Naive thymus-derived CD4-positive, alpha-beta T cell (primary cell): ENCODE data around the gene LRP5. TPM values are rescaled to one million over a fixed set of nuclear protein-coding genes. Genes with fewer than 3 reads are reported as not detected.

ENCODE experiments used
- ATAC-seq: fragments of 150-1000 bp; cut with Tn5 transposase; 2 replicates; pipeline ENCODE4 v1.10.0; 2021; ENCODE audit warnings: mild to moderate bottlenecking, moderate library complexity
- CTCF ChIA-PET: fragments of 350-600 bp; sonication (Branson Sonifier 250); formaldehyde crosslinking; loops from one replicate; lab custom pipeline; 2021; ENCODE audit warnings: antibody characterized with exemption; lab: Charles Lee
- POLR2A ChIA-PET: fragments of 350-600 bp; sonication (Branson Sonifier 250); formaldehyde crosslinking; loops from one replicate; lab custom pipeline; 2021; ENCODE audit warnings: antibody characterized with exemption, inconsistent platforms; lab: Charles Lee
- DNase-seq, 9 donors: peaks; one replicate each; pipeline versions ENCODE4 v3.0.0 to v3.0.0-alpha.2; 2020 to 2022; ENCODE audit warnings: mixed read lengths in 1 of 9
- H3K27ac ChIP-seq: one replicate; pipeline ENCODE4 v1.7.0; 2013; ENCODE audit warnings: mild to moderate bottlenecking, low read depth, low read length, moderate library complexity
- H3K27me3 ChIP-seq, 2 donors: one replicate each; pipeline ENCODE4 v1.7.0; 2013; ENCODE audit warnings: low read length in 2 of 2, mild to moderate bottlenecking in 2 of 2, moderate library complexity in 2 of 2; ENCODE audit not compliant: control insufficient read depth in 2 of 2, insufficient read depth in 2 of 2
- H3K36me3 ChIP-seq, 3 experiments: 1 replicate in 2 of 3; 2 replicates in 1 of 3; pipeline ENCODE4 v1.7.0; 2013; ENCODE audit warnings: low read length in 3 of 3, mild to moderate bottlenecking in 3 of 3, moderate library complexity in 1 of 3; ENCODE audit not compliant: insufficient read depth in 3 of 3, control insufficient read depth in 2 of 3
- H3K4me1 ChIP-seq, 2 donors: one replicate each; pipeline ENCODE4 v1.7.0; 2013; ENCODE audit warnings: low read length in 2 of 2, mild to moderate bottlenecking in 2 of 2, moderate library complexity in 1 of 2; ENCODE audit not compliant: control insufficient read depth in 2 of 2, insufficient read depth in 2 of 2
- H3K4me3 ChIP-seq: 2 replicates; pipeline ENCODE4 v1.7.0; 2013; ENCODE audit warnings: mild to moderate bottlenecking, low read length
- H3K9me3 ChIP-seq, 3 experiments: 1 replicate in 2 of 3; 2 replicates in 1 of 3; pipeline ENCODE4 v1.7.0; 2013; ENCODE audit warnings: low read length in 3 of 3; ENCODE audit not compliant: control insufficient read depth in 2 of 3
- H3K27ac Mint-ChIP-seq, 9 donors: one replicate each; pipeline ENCODE4 v1.8.0; 2020 to 2022; ENCODE audit warnings: mixed read lengths in 9 of 9, mild to moderate bottlenecking in 8 of 9, moderate library complexity in 5 of 9, inconsistent platforms in 2 of 9
- H3K27me3 Mint-ChIP-seq, 5 donors: one replicate each; pipeline ENCODE4 v1.8.0; 2021 to 2022; ENCODE audit warnings: mixed read lengths in 5 of 5, mild to moderate bottlenecking in 1 of 5
- H3K36me3 Mint-ChIP-seq, 5 donors: one replicate each; pipeline ENCODE4 v1.8.0; 2020 to 2022; ENCODE audit warnings: mixed read lengths in 5 of 5, mild to moderate bottlenecking in 3 of 5, inconsistent platforms in 1 of 5
- H3K4me1 Mint-ChIP-seq, 7 donors: one replicate each; pipeline ENCODE4 v1.8.0; 2020 to 2022; ENCODE audit warnings: mixed read lengths in 7 of 7, mild to moderate bottlenecking in 3 of 7, inconsistent platforms in 1 of 7
- H3K4me3 Mint-ChIP-seq, 10 donors: one replicate each; pipeline ENCODE4 v1.8.0; 2020 to 2022; ENCODE audit warnings: mild to moderate bottlenecking in 10 of 10, mixed read lengths in 10 of 10, moderate library complexity in 6 of 10, inconsistent platforms in 2 of 10
- H3K9me3 Mint-ChIP-seq, 11 donors: one replicate each; pipeline ENCODE4 v1.8.0; 2020 to 2022; ENCODE audit warnings: mixed read lengths in 11 of 11, mild to moderate bottlenecking in 4 of 11, inconsistent platforms in 1 of 11, moderate library complexity in 1 of 11
- intact Hi-C, 2 donors: fragments of 100-400 bp; cut with micrococcal nuclease; formaldehyde crosslinking; loops; one replicate each; pipeline ENCODE4 v1.15.1; 2023
- polyA plus RNA-seq, 2 donors: library from polyadenylated mRNA; unstranded; fragments of 300-500 nt; fragmentation: Illumina TruSeq; gene quantifications; one replicate each; pipeline ENCODE4 v1.2.3, GENCODE V29; 2021
- total RNA-seq, 6 experiments: library from RNA in 5 of 6; stranded (reverse) in 5 of 6; gene quantifications; 1 replicate in 5 of 6; 2 replicates in 1 of 6; pipeline ENCODE4 v1.2.3 and lab custom pipeline; 2021 to 2026

Gene LRP5
- total and polyA plus RNA-seq, 7 experiments from 2014 or later, result 0.35 to 29.9 (median 2.2) TPM

DNA sequence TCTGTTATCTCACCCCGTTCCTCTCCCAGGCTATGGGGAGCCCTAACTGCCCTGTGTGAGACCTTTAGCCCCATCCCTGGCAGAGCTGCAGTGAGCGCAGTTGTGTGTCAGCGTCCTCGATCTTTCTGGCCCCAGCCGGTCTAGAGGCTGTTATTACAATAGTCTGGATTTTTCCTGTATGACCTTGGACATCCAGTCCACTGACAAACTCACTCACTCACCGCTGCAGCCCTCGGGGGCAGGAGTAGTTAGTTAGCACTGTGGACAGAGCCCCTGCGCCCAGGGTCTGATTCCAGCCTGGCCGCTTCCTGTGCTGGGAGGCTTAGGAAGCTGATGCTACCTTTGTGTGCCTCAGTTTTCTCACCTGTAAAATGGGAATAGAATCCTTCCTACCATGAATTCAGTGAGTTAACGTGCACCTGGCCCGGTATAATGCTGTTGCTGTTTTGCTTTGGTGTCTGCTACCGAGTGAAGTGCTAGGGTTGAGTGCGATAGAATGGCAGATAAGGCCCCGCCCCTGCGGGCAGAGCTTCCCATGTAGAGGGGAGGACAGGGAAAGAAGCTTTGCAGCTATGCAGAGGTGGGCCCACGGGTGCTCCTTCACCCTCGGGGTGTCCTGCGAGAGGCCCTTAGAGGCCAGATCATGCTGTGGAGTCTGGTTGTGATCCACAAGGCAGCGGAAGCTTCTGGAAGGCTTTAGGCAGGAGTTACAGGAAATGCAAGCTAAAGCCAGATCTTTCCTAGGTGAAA is 3.0 kb downstream of the LRP5 start:
- Mint-ChIP-seq H3K27me3 (peaks cover 0 to 18% (median 0%) of the 10 kb centered on the region in 5 donors), H3K4me3 (peak overlapping the region in 8 of 10 donors; percentile 12 to 90 (median 87)), H3K4me1 (peaks cover 14 to 46% (median 31%) of the 10 kb centered on the region in 7 donors), H3K27ac (no peak overlapping the region), H3K9me3 (peaks cover 0 to 2% (median 0%) of the 10 kb centered on the region in 11 donors), H3K36me3 (no peaks in the 10 kb centered on the region)
- H3K27ac ChIP-seq, result no peak overlapping the region
- ChIA-PET POLR2A (interaction anchor here (1.0 kb wide), 1 partner anchor 12 kb away, joined by 3 read pairs; no protein-coding TSS in a partner anchor), CTCF (no interaction called here)
- H3K9me3 ChIP-seq, result no peaks in the 10 kb centered on the region
- no peaks in the 10 kb centered on the region for H3K36me3 ChIP-seq
- H3K4me1 ChIP-seq, result peaks cover 8 to 22% of the 10 kb centered on the region in 2 donors
- DNase-seq, result no peak
- intact Hi-C loops, result no loop called here
- H3K27me3 ChIP-seq, result peaks cover 0 to 4% of the 10 kb centered on the region in 2 donors
- H3K4me3 ChIP-seq, result no peak overlapping the region
- ATAC-seq, result no peak

GRCh38 chr11:68317147-68317785 is 4.9 kb downstream of the LRP5 start:
- CTCF ChIA-PET, result no interaction called here
- peaks cover 0 to 4% of the 10 kb centered on the region in 2 donors for H3K27me3 ChIP-seq
- H3K4me3 ChIP-seq, result no peak overlapping the region
- DNase-seq, result no peak
- H3K4me1 ChIP-seq, result peaks cover 8 to 22% of the 10 kb centered on the region in 2 donors
- Mint-ChIP-seq H3K4me3 (no peak overlapping the region), H3K36me3 (no peaks in the 10 kb centered on the region), H3K4me1 (peaks cover 14 to 35% (median 24%) of the 10 kb centered on the region in 7 donors), H3K27ac (no peak overlapping the region), H3K27me3 (peaks cover 0 to 22% (median 0%) of the 10 kb centered on the region in 5 donors), H3K9me3 (peaks cover 0 to 5% (median 0%) of the 10 kb centered on the region in 11 donors)
- intact Hi-C loops, result no loop called here
- no peak overlapping the region for H3K27ac ChIP-seq
- ATAC-seq, result no peak
- no peaks in the 10 kb centered on the region for H3K36me3 ChIP-seq
- POLR2A ChIA-PET, result no interaction called here
- no peaks in the 10 kb centered on the region for H3K9me3 ChIP-seq

DNA sequence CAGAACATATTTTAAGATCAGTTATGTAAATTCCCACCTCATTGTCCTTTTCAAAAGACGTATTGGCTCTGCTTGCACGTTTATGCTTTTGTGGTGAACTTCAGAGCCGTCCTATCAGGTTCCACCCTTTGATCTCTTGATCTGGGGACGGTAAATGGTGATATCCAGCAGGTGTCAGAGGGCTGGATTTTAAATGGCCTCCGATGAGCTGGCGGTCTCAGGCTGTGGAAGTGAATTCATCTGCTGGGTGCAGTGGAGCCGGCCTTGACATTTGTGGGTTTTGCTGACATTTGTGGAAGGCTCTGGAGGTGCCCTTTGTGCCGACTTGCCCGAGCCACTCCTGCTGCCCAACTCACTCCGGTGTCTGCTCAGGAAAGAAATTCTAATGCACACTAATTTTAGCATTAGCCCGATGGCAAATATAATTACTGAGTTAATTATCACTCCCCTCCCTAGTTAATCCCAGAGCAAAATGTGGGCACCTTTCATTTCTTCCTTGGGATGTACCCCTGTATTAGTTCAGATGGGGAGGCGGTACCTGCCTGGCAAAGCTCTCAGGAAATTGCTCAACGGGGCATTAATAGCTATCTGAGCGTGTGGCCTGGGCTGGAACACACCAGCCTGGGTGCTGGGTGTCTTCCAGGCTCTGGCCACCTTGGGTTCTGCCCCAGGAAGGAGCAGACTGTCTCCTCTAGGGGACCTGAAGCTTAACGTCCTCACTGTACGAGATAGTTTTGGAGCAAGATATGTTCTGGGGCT is 9.1 kb downstream of the LRP5 start:
- ChIA-PET CTCF (no interaction called here), POLR2A (interaction anchor here (0.7 kb wide), 1 partner anchor 15 kb away, joined by 3 read pairs; no protein-coding TSS in a partner anchor)
- Mint-ChIP-seq H3K27ac (no peak overlapping the region), H3K27me3 (peaks cover 0 to 17% (median 0%) of the 10 kb centered on the region in 5 donors), H3K9me3 (peaks cover 0 to 5% (median 0%) of the 10 kb centered on the region in 11 donors), H3K4me3 (no peak overlapping the region), H3K36me3 (no peaks in the 10 kb centered on the region), H3K4me1 (peaks cover 0 to 6% (median 0%) of the 10 kb centered on the region in 7 donors)
- Histone ChIP-seq H3K4me3 (no peak overlapping the region), H3K27ac (no peak overlapping the region), H3K4me1 (peaks cover 0 to 1% of the 10 kb centered on the region in 2 donors), H3K27me3 (no peaks in the 10 kb centered on the region), H3K36me3 (no peaks in the 10 kb centered on the region), H3K9me3 (no peaks in the 10 kb centered on the region)
- intact Hi-C loops, result no loop called here
- no peak for DNase-seq
- ATAC-seq, result no peak

- no peak overlapping the region for H3K4me3 Mint-ChIP-seq
- CTCF ChIA-PET, result no interaction called here
- DNase-seq, result no peak
These were observed 9.7 kb downstream of the LRP5 start for GRCh38 chr11:68322052-68322430.

GRCh38 chr11:68324241-68324640 is 11.8 kb downstream of the LRP5 start:
- Histone ChIP-seq H3K36me3 (no peaks in the 10 kb centered on the region), H3K4me3 (no peak overlapping the region), H3K9me3 (no peaks in the 10 kb centered on the region), H3K27me3 (no peaks in the 10 kb centered on the region), H3K4me1 (peaks cover 6 to 27% of the 10 kb centered on the region in 2 donors), H3K27ac (no peak overlapping the region)
- Mint-ChIP-seq H3K4me1 (peaks cover 6 to 25% (median 21%) of the 10 kb centered on the region in 7 donors), H3K4me3 (no peak overlapping the region), H3K9me3 (peaks cover 0 to 3% (median 0%) of the 10 kb centered on the region in 11 donors), H3K36me3 (no peaks in the 10 kb centered on the region), H3K27me3 (peaks cover 0 to 14% (median 0%) of the 10 kb centered on the region in 5 donors), H3K27ac (no peak overlapping the region)
- DNase-seq, result no peak
- intact Hi-C loops, result no loop called here
- POLR2A ChIA-PET, result interaction anchor here (1.0 to 1.2 kb wide), 2 partner anchors 10 to 12 kb away, joined by 3 to 4 read pairs; no protein-coding TSS in a partner anchor
- CTCF ChIA-PET, result no interaction called here
- ATAC-seq, result no peak

More at GRCh38 chr11:68322052-68322430, 9.7 kb downstream of the LRP5 start:
- POLR2A ChIA-PET, result interaction anchor here (0.7 kb wide), 1 partner anchor 16 kb away, joined by 3 read pairs; no protein-coding TSS in a partner anchor
- Mint-ChIP-seq H3K27ac (peak overlapping the region in 1 of 9 donors; percentile 9), H3K4me1 (peaks cover 0 to 3% (median under 1%) of the 10 kb centered on the region in 7 donors), H3K36me3 (no peaks in the 10 kb centered on the region), H3K9me3 (peaks cover 0 to 3% (median 0%) of the 10 kb centered on the region in 11 donors), H3K27me3 (peaks cover 0 to 14% (median 0%) of the 10 kb centered on the region in 5 donors)
- H3K27ac ChIP-seq, result no peak overlapping the region
- H3K4me3 ChIP-seq, result no peak overlapping the region
- peaks cover 0 to 6% of the 10 kb centered on the region in 2 donors for H3K4me1 ChIP-seq
- intact Hi-C loops, result no loop called here
- ATAC-seq, result no peak
- no peaks in the 10 kb centered on the region for H3K27me3 ChIP-seq
- H3K36me3 ChIP-seq, result no peaks in the 10 kb centered on the region
- H3K9me3 ChIP-seq, result no peaks in the 10 kb centered on the region

- Histone ChIP-seq H3K4me3 (no peak overlapping the region), H3K27me3 (no peaks in the 10 kb centered on the region), H3K27ac (no peak overlapping the region), H3K4me1 (peaks cover 6 to 31% of the 10 kb centered on the region in 2 donors), H3K36me3 (no peaks in the 10 kb centered on the region), H3K9me3 (no peaks in the 10 kb centered on the region)
- Mint-ChIP-seq H3K4me3 (no peak overlapping the region), H3K9me3 (peaks cover 0 to 3% (median 0%) of the 10 kb centered on the region in 11 donors), H3K36me3 (no peaks in the 10 kb centered on the region), H3K27me3 (peaks cover 0 to 11% (median 0%) of the 10 kb centered on the region in 5 donors), H3K27ac (no peak overlapping the region), H3K4me1 (peaks cover 6 to 30% (median 25%) of the 10 kb centered on the region in 7 donors)
- POLR2A ChIA-PET, result no interaction called here
- ATAC-seq (no peak), DNase-seq (no peak)
- intact Hi-C loops, result no loop called here
- CTCF ChIA-PET, result interaction anchor here (0.5 kb wide), 1 partner anchor 17 kb away, joined by 3 read pairs; no protein-coding TSS in a partner anchor
These were observed 12.3 kb downstream of the LRP5 start for GRCh38 chr11:68324695-68325094.
